Duodenal mucosa (tissue), 2 donors: ENCODE data around the gene PTPN23.
"Not testable (repeated sequence)": the region's sequence is repeated elsewhere in the genome, so short reads cannot be mapped to it uniquely, and the experiment has no call there.

ENCODE experiments used
- H3K27ac ChIP-seq: one replicate; pipeline ENCODE4 v1.7.0; 2013; ENCODE audit warnings: low read depth, low read length
- H3K27me3 ChIP-seq, 2 donors: one replicate each; pipeline ENCODE4 v1.7.0; 2013; ENCODE audit warnings: low read length in 2 of 2, control low read depth in 1 of 2; ENCODE audit not compliant: insufficient read depth in 2 of 2, control insufficient read depth in 1 of 2
- H3K36me3 ChIP-seq, 2 donors: one replicate each; pipeline ENCODE4 v1.7.0; 2013; ENCODE audit warnings: low read length in 2 of 2, control low read depth in 1 of 2; ENCODE audit not compliant: insufficient read depth in 2 of 2, control insufficient read depth in 1 of 2
- H3K4me1 ChIP-seq, 2 donors: one replicate each; pipeline ENCODE4 v1.7.0; 2013; ENCODE audit warnings: low read length in 2 of 2, control low read depth in 1 of 2; ENCODE audit not compliant: insufficient read depth in 2 of 2, control insufficient read depth in 1 of 2
- H3K4me3 ChIP-seq, 2 donors: one replicate each; pipeline ENCODE4 v1.7.0; 2013; ENCODE audit warnings: low read length in 2 of 2, low read depth in 1 of 2
- H3K9ac ChIP-seq, 2 donors: one replicate each; pipeline ENCODE4 v1.7.0; 2013; ENCODE audit warnings: low read length in 2 of 2, low read depth in 1 of 2
- H3K9me3 ChIP-seq, 2 donors: one replicate each; pipeline ENCODE4 v1.7.0; 2013; ENCODE audit warnings: low read length in 2 of 2, control low read depth in 1 of 2; ENCODE audit not compliant: control insufficient read depth in 1 of 2

Gene PTPN23

DNA sequence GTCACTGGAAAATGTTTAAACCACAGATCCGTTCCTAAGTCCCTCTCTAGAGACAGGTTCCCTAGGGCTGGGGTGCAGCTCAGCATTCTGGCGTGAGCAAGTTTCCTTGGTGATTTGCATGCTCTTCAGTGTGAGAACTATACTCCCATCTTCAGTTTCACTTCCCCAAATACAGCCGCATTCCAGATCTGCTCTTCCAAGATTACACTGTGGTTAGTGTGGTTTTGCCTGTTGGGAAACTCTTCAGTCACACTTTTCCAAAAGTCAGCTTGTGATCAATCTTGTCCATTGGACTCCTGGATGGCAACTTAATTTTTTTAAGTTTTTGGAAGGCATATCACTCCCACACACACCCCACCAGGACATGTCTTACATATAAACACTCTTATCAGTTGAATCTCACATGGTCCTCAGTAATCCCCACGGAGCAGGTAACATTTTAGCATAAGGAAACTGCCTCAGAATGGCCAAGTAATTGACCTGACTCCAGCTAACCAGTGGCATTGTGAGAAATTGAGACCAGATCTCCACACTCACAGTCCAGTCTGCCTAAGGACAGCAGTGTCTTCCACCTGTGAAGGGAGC, 33.5 kb upstream of the PTPN23 start:
- no peak overlapping the region for H3K4me3 ChIP-seq
- H3K36me3 ChIP-seq: peaks cover 7 to 27% of the 10 kb centered on the region in 2 donors
- H3K9me3 ChIP-seq: no peaks in the 10 kb centered on the region
- H3K27me3 ChIP-seq: no peaks in the 10 kb centered on the region
- no peak overlapping the region for H3K27ac ChIP-seq
- H3K9ac ChIP-seq: no peak overlapping the region
- no peaks in the 10 kb centered on the region for H3K4me1 ChIP-seq

DNA sequence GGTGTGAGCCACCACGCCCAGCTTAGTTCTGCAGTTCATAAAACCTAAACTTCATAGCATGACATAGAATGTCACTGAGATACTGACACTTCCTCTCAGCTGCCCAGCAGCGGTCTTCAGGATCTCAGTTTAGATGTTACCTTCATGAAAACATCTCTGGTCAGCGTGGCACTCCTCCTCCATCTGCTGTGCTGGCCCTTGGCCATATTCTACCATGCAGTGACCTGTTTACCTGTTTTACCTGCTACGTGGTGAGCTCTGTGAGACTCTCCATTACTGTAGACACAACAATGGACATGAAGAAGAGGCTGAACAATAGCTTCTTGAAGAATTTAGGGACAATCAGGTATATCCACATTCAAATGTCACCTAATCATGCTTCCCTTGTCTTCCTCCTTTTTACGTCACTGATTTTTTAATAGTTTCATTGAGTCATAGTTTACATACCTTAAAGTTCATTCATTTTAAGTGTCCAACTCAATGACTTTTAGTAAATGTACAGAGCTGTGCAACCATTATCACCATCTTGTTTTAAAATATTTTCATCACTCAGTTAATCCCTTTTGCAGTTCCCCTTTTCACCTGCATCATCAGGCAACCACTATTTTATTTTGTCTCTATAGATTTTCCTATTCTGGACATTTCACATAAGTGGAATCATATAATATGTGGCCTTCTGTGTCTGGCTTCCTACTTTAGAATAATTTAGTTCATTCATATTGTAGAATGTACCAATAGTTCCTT, 32.2 kb upstream of the PTPN23 start:
- Histone ChIP-seq H3K27me3 (no peaks in the 10 kb centered on the region), H3K9ac (no peak overlapping the region), H3K9me3 (no peaks in the 10 kb centered on the region), H3K4me3 (no peak overlapping the region), H3K27ac (no peak overlapping the region), H3K4me1 (no peaks in the 10 kb centered on the region), H3K36me3 (peaks cover 4 to 14% of the 10 kb centered on the region in 2 donors)

DNA sequence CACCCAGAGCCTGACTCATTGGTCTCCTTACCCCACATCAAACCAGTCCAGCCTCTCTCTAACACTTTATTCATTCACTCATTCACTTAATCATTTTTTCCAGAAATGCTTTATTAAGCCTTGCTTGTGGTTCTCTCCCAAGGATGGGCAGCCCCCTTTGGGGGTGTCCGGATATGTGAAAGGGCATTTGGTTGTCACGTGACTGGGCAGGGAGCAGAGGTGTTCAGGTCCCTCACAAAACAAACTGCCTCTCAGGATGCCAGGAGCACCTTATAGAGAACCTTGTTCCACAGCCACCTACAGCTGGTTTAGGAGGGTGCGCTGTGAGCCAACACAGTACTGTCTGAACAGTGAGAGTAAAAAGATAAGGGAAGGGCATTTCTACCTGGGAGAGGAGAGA, 25.8 kb upstream of the PTPN23 start:
- H3K4me1 ChIP-seq: no peaks in the 10 kb centered on the region

DNA sequence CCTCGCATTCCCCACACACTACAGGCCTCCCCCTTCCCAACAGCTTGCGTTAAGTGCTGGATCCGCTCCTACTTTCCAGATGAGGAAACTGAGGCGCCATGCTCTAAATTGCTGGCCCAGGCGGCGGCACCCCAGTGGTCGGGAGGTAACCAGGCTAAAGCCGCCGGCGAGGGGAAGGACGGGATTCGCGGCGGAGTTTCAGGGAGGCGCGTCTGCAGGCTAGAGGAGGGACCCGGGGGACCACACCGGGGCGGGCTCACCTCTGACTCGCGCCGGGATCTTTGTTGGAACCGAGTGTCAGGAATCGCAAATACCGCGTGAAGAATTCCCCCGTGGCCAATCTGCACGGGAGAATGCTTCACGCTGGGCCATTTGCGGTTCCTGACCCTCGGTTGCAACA, 24.6 kb upstream of the PTPN23 start:
- H3K9ac ChIP-seq: no peak overlapping the region
- H3K9me3 ChIP-seq: peaks cover 15% of the 10 kb centered on the region in 2 donors
- no peaks in the 10 kb centered on the region for H3K27me3 ChIP-seq
- H3K4me1 ChIP-seq: no peaks in the 10 kb centered on the region
- H3K4me3 ChIP-seq: no peak overlapping the region
- H3K36me3 ChIP-seq: no peaks in the 10 kb centered on the region
- H3K27ac ChIP-seq: no peak overlapping the region

More for the DNA sequence above, 25.8 kb upstream of the PTPN23 start:
- Histone ChIP-seq H3K9me3 (peaks cover 12 to 14% of the 10 kb centered on the region in 2 donors), H3K27ac (no peak overlapping the region), H3K27me3 (no peaks in the 10 kb centered on the region), H3K9ac (no peak overlapping the region), H3K4me3 (no peak overlapping the region), H3K36me3 (no peaks in the 10 kb centered on the region)

DNA sequence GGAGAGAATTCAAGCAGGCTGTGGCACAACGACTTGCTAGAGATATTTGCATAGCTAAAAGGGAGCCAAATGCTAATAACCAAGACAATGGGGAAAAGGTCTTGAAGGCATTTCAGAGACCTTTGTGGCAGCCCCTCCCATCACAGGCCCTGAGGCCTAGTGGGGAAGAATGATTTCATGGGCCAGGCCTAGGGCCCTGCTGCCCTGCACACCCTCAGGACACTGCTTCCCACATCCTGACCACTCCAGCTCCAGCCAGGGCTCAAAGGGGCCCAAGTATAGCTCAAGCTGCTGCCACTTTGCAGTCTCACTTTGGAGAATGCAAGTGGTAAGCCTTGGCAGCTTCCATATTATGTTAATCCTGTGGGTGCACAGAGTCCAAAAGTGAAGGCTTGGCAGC, 21.5 kb upstream of the PTPN23 start:
- H3K27ac ChIP-seq: no peak overlapping the region
- H3K4me3 ChIP-seq: no peak overlapping the region
- H3K9ac ChIP-seq: no peak overlapping the region
- H3K36me3 ChIP-seq: no peaks in the 10 kb centered on the region
- H3K27me3 ChIP-seq: no peaks in the 10 kb centered on the region
- no peaks in the 10 kb centered on the region for H3K4me1 ChIP-seq
- peaks cover 15% of the 10 kb centered on the region in 2 donors for H3K9me3 ChIP-seq

DNA sequence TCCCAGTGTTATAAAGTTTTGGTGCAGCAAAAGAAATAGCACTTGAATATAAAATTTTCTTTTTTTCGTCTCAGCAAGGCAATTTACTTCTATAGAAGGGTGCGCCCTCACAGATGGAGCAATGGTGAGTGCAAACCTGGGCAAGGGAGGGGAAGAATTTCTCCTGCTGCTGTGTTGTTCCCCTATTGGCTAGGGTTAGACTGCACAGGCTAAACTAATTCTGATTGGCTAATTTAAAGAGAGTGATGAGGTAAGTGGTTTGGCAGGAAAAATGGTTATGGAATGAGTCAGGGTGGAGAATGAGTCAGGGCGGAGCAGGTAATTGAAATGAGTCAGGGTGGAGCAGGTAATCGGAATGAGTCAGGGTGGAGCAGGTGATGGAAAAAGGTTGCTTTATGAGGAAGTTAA, 20.7 kb upstream of the PTPN23 start:
- not testable (repeated sequence) for H3K4me3 ChIP-seq, H3K27me3 ChIP-seq, H3K4me1 ChIP-seq, H3K36me3 ChIP-seq, H3K9ac ChIP-seq, H3K27ac ChIP-seq
- H3K9me3 ChIP-seq: peaks cover 15% of the 10 kb centered on the region in 2 donors

DNA sequence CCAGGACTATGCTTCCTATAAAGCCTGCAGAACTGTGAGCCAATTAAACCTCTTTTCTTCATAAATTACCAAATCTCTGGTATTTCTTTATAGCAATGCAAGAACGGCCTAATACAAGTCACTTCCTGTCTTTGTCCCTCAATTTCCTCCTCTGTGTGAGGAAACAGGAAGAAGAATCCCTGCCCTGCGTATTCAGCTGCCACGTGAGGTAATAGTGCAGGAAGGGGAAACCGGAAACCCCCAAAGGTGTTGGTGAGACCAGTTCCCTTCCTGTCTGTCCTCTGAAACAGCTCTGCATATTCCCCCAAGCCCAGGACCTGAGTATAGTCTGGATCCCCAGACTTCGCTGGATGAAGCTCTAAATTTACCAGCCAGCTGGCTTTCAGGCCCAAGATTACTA, 18.1 kb upstream of the PTPN23 start:
- H3K4me1 ChIP-seq: no peaks in the 10 kb centered on the region
- H3K9ac ChIP-seq: no peak overlapping the region
- H3K27me3 ChIP-seq: no peaks in the 10 kb centered on the region
- H3K9me3 ChIP-seq: peaks cover 15% of the 10 kb centered on the region in 2 donors
- no peaks in the 10 kb centered on the region for H3K36me3 ChIP-seq
- no peak overlapping the region for H3K4me3 ChIP-seq
- H3K27ac ChIP-seq: no peak overlapping the region

DNA sequence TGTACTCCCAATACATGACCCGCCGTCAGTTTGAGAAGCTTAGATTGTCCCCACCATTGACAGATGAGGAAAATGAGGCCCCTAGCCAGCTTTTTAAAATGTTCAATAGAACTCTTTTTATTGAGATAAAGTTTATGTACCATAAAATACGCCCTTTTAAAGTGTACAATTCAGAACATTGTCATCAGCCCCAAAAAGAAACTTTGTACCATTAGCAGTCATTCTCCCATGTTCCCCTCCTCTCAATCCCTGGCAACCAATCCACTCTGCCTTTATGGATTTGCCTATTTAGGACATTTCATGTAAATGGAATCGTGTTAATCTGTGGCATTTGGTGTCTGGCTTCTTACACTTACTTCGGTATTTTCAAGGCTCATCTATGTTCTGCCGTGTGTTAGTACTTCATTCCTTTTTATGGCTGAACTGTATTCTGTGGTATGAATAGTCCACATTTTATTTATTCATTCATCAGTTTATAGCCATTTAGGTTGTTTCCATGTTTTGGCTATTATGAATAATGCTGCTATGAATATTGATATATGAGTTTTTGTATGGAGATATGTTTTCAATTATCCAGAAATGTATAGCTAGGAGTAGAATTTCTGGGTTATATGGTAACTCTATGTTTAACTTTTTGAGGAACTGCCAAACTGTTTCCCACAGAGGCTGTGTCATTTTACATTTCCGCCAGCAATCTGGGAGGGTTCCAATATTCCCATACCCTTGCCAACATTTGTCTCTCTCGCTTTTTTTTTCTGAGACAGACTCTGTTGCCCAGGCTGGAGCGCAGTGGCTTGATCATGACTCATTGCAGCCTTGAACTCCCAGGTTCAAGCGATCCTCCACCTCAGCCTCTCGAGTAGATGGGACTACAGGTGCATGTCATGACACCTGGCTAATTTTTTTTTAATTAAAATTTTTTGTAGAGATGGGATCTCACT, 15.3 kb upstream of the PTPN23 start:
- no peaks in the 10 kb centered on the region for H3K36me3 ChIP-seq
- H3K4me1 ChIP-seq: no peaks in the 10 kb centered on the region
- H3K9ac ChIP-seq: no peak overlapping the region
- H3K27me3 ChIP-seq: no peaks in the 10 kb centered on the region
- no peak overlapping the region for H3K27ac ChIP-seq
- no peaks in the 10 kb centered on the region for H3K9me3 ChIP-seq
- H3K4me3 ChIP-seq: no peak overlapping the region

DNA sequence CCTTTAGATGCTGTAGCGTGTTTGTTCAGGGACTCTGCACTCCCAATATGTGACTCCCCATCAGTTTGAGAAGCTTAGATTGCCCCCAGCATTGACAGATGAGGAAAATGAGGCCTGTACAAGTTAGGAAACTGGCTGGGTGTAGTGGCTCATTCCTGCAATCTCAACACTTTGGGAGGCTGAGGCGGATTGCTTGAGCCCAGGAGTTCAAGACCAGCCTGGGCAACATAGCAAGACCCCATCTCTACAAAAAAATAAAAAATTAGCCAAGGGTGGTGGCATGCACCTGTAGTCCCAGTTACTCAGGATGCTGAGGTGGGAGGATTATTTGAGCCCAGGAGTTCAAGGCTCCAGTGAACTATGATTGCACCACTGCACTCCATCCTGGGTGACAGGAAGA, 14.0 kb upstream of the PTPN23 start:
- no peak overlapping the region for H3K9ac ChIP-seq
- H3K36me3 ChIP-seq: no peaks in the 10 kb centered on the region
- H3K27ac ChIP-seq: no peak overlapping the region
- no peaks in the 10 kb centered on the region for H3K4me1 ChIP-seq
- no peak overlapping the region for H3K4me3 ChIP-seq
- H3K9me3 ChIP-seq: no peaks in the 10 kb centered on the region
- peaks cover 0 to 3% of the 10 kb centered on the region in 2 donors for H3K27me3 ChIP-seq

DNA sequence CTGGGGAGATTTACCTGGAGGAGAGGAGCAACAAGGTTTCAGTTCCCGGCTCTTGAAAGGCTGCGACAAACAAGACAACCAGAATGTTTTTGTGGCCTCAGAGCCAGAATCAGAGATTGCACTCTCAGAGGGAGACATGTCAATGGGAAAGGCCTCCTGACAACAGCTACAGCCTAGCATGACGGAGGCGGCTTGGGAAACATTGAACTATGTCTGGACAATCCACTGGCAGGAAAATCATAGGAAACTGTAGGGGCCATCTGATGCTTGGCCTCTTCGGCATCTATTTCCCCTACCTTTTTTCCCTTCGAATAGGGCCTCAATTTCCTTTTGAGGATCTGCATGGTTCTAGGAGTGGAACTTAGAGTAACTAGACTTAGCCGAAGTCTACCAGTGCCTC, 13.2 kb upstream of the PTPN23 start:
- peaks cover 0 to 5% of the 10 kb centered on the region in 2 donors for H3K27me3 ChIP-seq
- no peak overlapping the region for H3K27ac ChIP-seq
- no peak overlapping the region for H3K4me3 ChIP-seq
- no peaks in the 10 kb centered on the region for H3K36me3 ChIP-seq
- H3K4me1 ChIP-seq: no peaks in the 10 kb centered on the region
- no peaks in the 10 kb centered on the region for H3K9me3 ChIP-seq
- no peak overlapping the region for H3K9ac ChIP-seq
